GM12878 (cell line): ENCODE measurements around the gene USP35. TPM values are rescaled to one million over a fixed set of nuclear protein-coding genes. Genes with fewer than 3 reads are reported as not detected.

Experiments used
- ATAC-seq: fragments of 200-7000 bp; cut with Tn5 transposase; 3 replicates; pipeline ENCODE4 v1.9.1; 2020; ENCODE audit warnings: mild to moderate bottlenecking, moderate library complexity
- BruUV-seq: library from RNA; stranded (reverse); fragments of 400-500 nt; replicated peaks from 2 replicates; lab custom pipeline; 2021; lab: Mats Ljungman, UMichigan
- CTCF ChIA-PET: fragments of 300-600 bp; sonication (Branson Sonifier 250); formaldehyde crosslinking; extraction: SDS; loops from one replicate; lab custom pipeline; 2021; ENCODE audit warnings: inconsistent platforms; lab: Yijun Ruan, JAX
- POLR2A ChIA-PET: fragments of 350-600 bp; formaldehyde crosslinking; extraction: SDS; loops from one replicate; lab custom pipeline; 2021; ENCODE audit warnings: inconsistent platforms; lab: Charles Lee
- RAD21 ChIA-PET: fragments of 300-600 bp; sonication (Branson Sonifier 250); formaldehyde crosslinking; loops from one replicate; lab custom pipeline; 2023; ENCODE audit warnings: antibody characterized with exemption; ENCODE audit not compliant: unreplicated experiment; lab: Charles Lee
- SMC1A ChIA-PET: fragments of 300-600 bp; sonication (Branson Sonifier 250); formaldehyde crosslinking; loops from one replicate; lab custom pipeline; 2023; ENCODE audit not compliant: unreplicated experiment, uncharacterized antibody; lab: Charles Lee
- DNase-seq: peaks from one replicate; pipeline ENCODE4 v3.0.0-alpha.2; 2011; ENCODE audit warnings: low read depth, low spot score
- FAIRE-seq: peaks from 3 replicates; lab custom pipeline; 2011; peaks lifted over from hg19 to GRCh38; lab: Jason Lieb, UNC
- H2AFZ ChIP-seq: 2 replicates; pipeline ENCODE4 v1.6.0; 2011; ENCODE audit warnings: low read depth, low read length, control low read depth; ENCODE audit not compliant: control insufficient read depth
- H3K27ac ChIP-seq: 2 replicates; pipeline ENCODE4 v1.5.1; 2011; ENCODE audit warnings: control low read depth; ENCODE audit not compliant: control insufficient read depth, insufficient read depth
- H3K27me3 ChIP-seq, 2 experiments: replicated peaks in 1 of 2; 2 replicates each; pipeline versions ENCODE4 v1.6.0 to v1.6.1; 2011; ENCODE audit warnings: low read length in 1 of 2; ENCODE audit not compliant: control insufficient read depth in 2 of 2, insufficient read depth in 2 of 2
- H3K36me3 ChIP-seq, 2 experiments: 2 replicates each; pipeline ENCODE4 v1.5.1; 2011; ENCODE audit warnings: low read length in 1 of 2; ENCODE audit not compliant: control insufficient read depth in 2 of 2, insufficient read depth in 2 of 2
- H3K4me1 ChIP-seq: 2 replicates; pipeline ENCODE4 v1.6.1; 2011; ENCODE audit warnings: mild to moderate bottlenecking, low read length, moderate library complexity, mixed read lengths; ENCODE audit not compliant: control insufficient read depth, insufficient read depth
- H3K4me2 ChIP-seq: 2 replicates; pipeline ENCODE4 v1.6.0; 2011; ENCODE audit warnings: control low read depth; ENCODE audit not compliant: control insufficient read depth, insufficient read depth
- H3K4me3 ChIP-seq: fragments of 200-600 bp; sonication (generic); 2 replicates; pipeline ENCODE4 v1.5.1; 2016
- H3K79me2 ChIP-seq: 2 replicates; pipeline ENCODE4 v1.6.0; 2011; ENCODE audit warnings: low read length; ENCODE audit not compliant: control insufficient read depth, insufficient read depth
- H3K9ac ChIP-seq: 2 replicates; pipeline ENCODE4 v1.8.0; 2011; ENCODE audit warnings: low read length, control low read depth, mixed read lengths; ENCODE audit not compliant: control insufficient read depth, insufficient read depth
- H3K9me3 ChIP-seq: replicated peaks from 3 replicates; pipeline ENCODE4 v1.5.1; 2011; ENCODE audit warnings: mild to moderate bottlenecking, low read length; ENCODE audit not compliant: control insufficient read depth, insufficient read depth
- H4K20me1 ChIP-seq: 2 replicates; pipeline ENCODE4 v1.6.0; 2011; ENCODE audit not compliant: control insufficient read depth, insufficient read depth
- ATF7 ChIP-seq: fragments of 450-650 bp; IDR thresholded peaks from 2 replicates; pipeline ENCODE4 v1.6.1; 2016; ENCODE audit warnings: low read depth, mild to moderate bottlenecking
- CBFB ChIP-seq: IDR thresholded peaks from 2 replicates; pipeline ENCODE4 v1.6.1; 2016; ENCODE audit warnings: antibody characterized with exemption, low read depth
- CREB1 ChIP-seq: IDR thresholded peaks from 2 replicates; pipeline ENCODE4 v1.6.1; 2012; ENCODE audit warnings: low read depth, mild to moderate bottlenecking, inconsistent platforms
- HDAC6 ChIP-seq: fragments of 200-600 bp; sonication (generic); IDR thresholded peaks from one replicate; pipeline ENCODE4 v1.8.0; 2017; ENCODE audit warnings: antibody characterized with exemption; ENCODE audit not compliant: unreplicated experiment
- KAT2A ChIP-seq: conservative IDR thresholded peaks from 2 replicates; pipeline ENCODE4 v1.6.1; 2011; ENCODE audit warnings: low read depth, low read length; ENCODE audit not compliant: control insufficient read depth
- KLF5 ChIP-seq: fragments of 450-650 bp; IDR thresholded peaks from 2 replicates; pipeline ENCODE4 v1.6.1; 2014; ENCODE audit warnings: mild to moderate bottlenecking; ENCODE audit not compliant: partially characterized antibody
- RAD21 ChIP-seq: IDR thresholded peaks from 2 replicates; pipeline ENCODE4 v1.6.1; 2011; ENCODE audit warnings: mild to moderate bottlenecking, low read depth, low read length, moderate library complexity; ENCODE audit not compliant: insufficient read depth
- STAT3 ChIP-seq: IDR thresholded peaks from 2 replicates; pipeline ENCODE4 v1.6.1; 2011; ENCODE audit warnings: low read depth, low read length, improper control_type of control experiment
- SUPT20H ChIP-seq: IDR thresholded peaks from 2 replicates; pipeline ENCODE4 v1.6.1; 2011; ENCODE audit warnings: low read depth, mild to moderate bottlenecking, low read length, moderate library complexity, borderline replicate concordance; ENCODE audit not compliant: control insufficient read depth
- WGBS: methylation state at CpG from one replicate; pipeline ENCODE4 v1.1.6; 2016; ENCODE audit warnings: low lambda C conversion rate; ENCODE audit not compliant: insufficient replicate concordance, insufficient coverage; ENCODE audit errors: missing lambda C conversion rate; 5-methylcytosine and 5-hydroxymethylcytosine counted together
- in situ Hi-C: fragments of 300-500 bp; cut with MboI; formaldehyde crosslinking; loops from 9 replicates; pipeline ENCODE4 v1.14.3; 2018; ENCODE audit warnings: mixed read lengths
- intact Hi-C: fragments of 100-400 bp; cut with micrococcal nuclease; formaldehyde crosslinking; loops from one replicate; pipeline ENCODE4 v1.14.2; 2022; ENCODE audit not compliant: unreplicated experiment
- polyA plus RNA-seq, 11 experiments: library from polyadenylated mRNA; depleted of rRNA in 4 of 11; unstranded in 6 of 11; stranded (reverse) in 5 of 11; fragments of >200 nt; fragmentation: Nextera tagmentation in 4 of 11; fragmentation: Illumina TruSeq in 1 of 11; extraction: Ambion mirVana in 4 of 11; extraction: Trizol in 1 of 11; gene quantifications; 1 replicate in 1 of 11; 2 replicates in 10 of 11; pipeline versions ENCODE4 v1.2.1 to v1.2.3, GENCODE V29; 2011 to 2016; ENCODE audit warnings: inconsistent platforms in 2 of 11, missing spikeins in 2 of 11, low read depth in 1 of 11
- total RNA-seq, 4 experiments: library from RNA; depleted of rRNA in 3 of 4; stranded (reverse); fragments of >200 nt in 3 of 4; fragmentation: Illumina TruSeq in 1 of 4; extraction: Trizol in 1 of 4; gene quantifications; 2 replicates each; pipeline versions ENCODE4 v1.2.1 to v1.2.3, GENCODE V29; 2013 to 2021
- TF ChIP-seq, protein P1 (sequence below): IDR thresholded peaks from 2 replicates; pipeline ENCODE4 v1.6.1; 2011; ENCODE audit warnings: low read depth, low read length, improper control_type of control experiment, borderline replicate concordance
- TF ChIP-seq, protein P2 (sequence below): IDR thresholded peaks from 2 replicates; pipeline ENCODE4 v1.6.1; 2012; ENCODE audit warnings: low read depth, low read length, improper control_type of control experiment
- TF ChIP-seq, protein P3 (sequence below): fragments of 450-650 bp; IDR thresholded peaks from 2 replicates; pipeline ENCODE4 v1.6.1; 2017; ENCODE audit warnings: mild to moderate bottlenecking, low read depth, inconsistent platforms; ENCODE audit not compliant: poor library complexity, severe bottlenecking

The USP35 gene
- total and polyA plus RNA-seq, 10 of the 15 experiments (the other 5 are each of a cell fraction or from before 2014, with no cell fraction given), result 0.13 to 6.4 (median 3.1) TPM; not detected in 1

DNA sequence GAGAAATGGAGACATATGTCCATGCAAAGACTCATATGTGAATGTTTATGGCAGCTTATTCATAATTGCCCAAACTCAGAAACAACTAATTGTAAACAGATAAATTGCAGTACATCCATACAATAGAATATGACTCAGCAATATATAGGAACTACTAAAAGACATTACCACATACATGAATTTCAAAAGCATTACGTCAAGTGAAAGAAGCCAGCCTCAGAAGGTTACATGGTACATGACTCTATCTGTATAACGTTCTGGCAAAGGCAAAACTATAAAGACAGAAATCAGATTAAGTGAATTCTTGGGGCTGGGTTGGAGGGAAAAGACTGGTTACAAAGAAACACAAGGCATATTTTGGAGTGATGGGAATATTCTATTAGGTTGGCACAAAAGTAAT, 7.5 kb upstream of the USP35 start:
- no peak overlapping the region for H3K4me3 ChIP-seq
- no peak overlapping the region for H3K4me2 ChIP-seq
- H3K9me3 ChIP-seq, result no peaks in the 10 kb centered on the region
- H3K79me2 ChIP-seq, result no peaks in the 10 kb centered on the region
- in situ Hi-C loops (no loop called here), intact Hi-C loops (loop anchor here (10.0 kb wide), 1 partner anchor 186 kb away; the partner anchor contains the start of gene INTS4)
- no peaks in the 10 kb centered on the region; a peak in 1 of 4 replicates for H3K36me3 ChIP-seq
- DNase-seq (no peak), FAIRE-seq (no peak), ATAC-seq (no peak)
- no peak overlapping the region for H2AFZ ChIP-seq
- 67% methylated on average over 2 of the region's 2 CpGs for WGBS
- no TSS peak for BruUV-seq
- ChIA-PET SMC1A (no interaction called here), CTCF (no interaction called here), POLR2A (no interaction called here), RAD21 (no interaction called here)
- H3K27me3 ChIP-seq, result no peaks in the 10 kb centered on the region
- no peak overlapping the region for H3K27ac ChIP-seq
- TF ChIP-seq STAT3 (no peak), CREB1 (no peak), KLF5 (no peak), HDAC6 (no peak), CBFB (no peak), KAT2A (no peak), SUPT20H (no peak), ATF7 (no peak), RAD21 (no peak)
- TF ChIP-seq, protein P1, sequence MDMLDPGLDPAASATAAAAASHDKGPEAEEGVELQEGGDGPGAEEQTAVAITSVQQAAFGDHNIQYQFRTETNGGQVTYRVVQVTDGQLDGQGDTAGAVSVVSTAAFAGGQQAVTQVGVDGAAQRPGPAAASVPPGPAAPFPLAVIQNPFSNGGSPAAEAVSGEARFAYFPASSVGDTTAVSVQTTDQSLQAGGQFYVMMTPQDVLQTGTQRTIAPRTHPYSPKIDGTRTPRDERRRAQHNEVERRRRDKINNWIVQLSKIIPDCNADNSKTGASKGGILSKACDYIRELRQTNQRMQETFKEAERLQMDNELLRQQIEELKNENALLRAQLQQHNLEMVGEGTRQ, result no peak
- TF ChIP-seq, protein P2, sequence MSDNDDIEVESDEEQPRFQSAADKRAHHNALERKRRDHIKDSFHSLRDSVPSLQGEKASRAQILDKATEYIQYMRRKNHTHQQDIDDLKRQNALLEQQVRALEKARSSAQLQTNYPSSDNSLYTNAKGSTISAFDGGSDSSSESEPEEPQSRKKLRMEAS, result no peak
- TF ChIP-seq, protein P3, sequence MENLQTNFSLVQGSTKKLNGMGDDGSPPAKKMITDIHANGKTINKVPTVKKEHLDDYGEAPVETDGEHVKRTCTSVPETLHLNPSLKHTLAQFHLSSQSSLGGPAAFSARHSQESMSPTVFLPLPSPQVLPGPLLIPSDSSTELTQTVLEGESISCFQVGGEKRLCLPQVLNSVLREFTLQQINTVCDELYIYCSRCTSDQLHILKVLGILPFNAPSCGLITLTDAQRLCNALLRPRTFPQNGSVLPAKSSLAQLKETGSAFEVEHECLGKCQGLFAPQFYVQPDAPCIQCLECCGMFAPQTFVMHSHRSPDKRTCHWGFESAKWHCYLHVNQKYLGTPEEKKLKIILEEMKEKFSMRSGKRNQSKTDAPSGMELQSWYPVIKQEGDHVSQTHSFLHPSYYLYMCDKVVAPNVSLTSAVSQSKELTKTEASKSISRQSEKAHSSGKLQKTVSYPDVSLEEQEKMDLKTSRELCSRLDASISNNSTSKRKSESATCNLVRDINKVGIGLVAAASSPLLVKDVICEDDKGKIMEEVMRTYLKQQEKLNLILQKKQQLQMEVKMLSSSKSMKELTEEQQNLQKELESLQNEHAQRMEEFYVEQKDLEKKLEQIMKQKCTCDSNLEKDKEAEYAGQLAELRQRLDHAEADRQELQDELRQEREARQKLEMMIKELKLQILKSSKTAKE, result no peak
- no peak overlapping the region for H3K9ac ChIP-seq
- H3K4me1 ChIP-seq, result no peaks in the 10 kb centered on the region
- H4K20me1 ChIP-seq, result no peaks in the 10 kb centered on the region
